Hepatocyte (in vitro differentiated cells): ENCODE results near the gene WSCD2. TPM values are rescaled to one million over a fixed set of nuclear protein-coding genes. Genes with fewer than 3 reads are reported as not detected.

Experiments used
- DNase-seq: peaks from one replicate; pipeline ENCODE4 v3.0.0-alpha.2; 2016; ENCODE audit warnings: low spot score
- H2AFZ ChIP-seq: fragments of 200-600 bp; sonication (generic); 2 replicates; pipeline ENCODE4 v1.6.0; 2016; ENCODE audit warnings: antibody characterized with exemption, mild to moderate bottlenecking
- H3K27ac ChIP-seq: fragments of 200-600 bp; sonication (generic); 2 replicates; pipeline ENCODE4 v1.5.1; 2016; ENCODE audit warnings: mild to moderate bottlenecking
- H3K27me3 ChIP-seq: fragments of 200-600 bp; sonication (generic); 2 replicates; pipeline ENCODE4 v1.6.1; 2016
- H3K36me3 ChIP-seq: fragments of 200-600 bp; sonication (generic); replicated peaks from 2 replicates; pipeline ENCODE4 v1.5.1; 2016; ENCODE audit warnings: low read depth; ENCODE audit not compliant: insufficient read depth
- H3K4me1 ChIP-seq: fragments of 200-600 bp; sonication (generic); 2 replicates; pipeline ENCODE4 v1.5.1; 2016; ENCODE audit warnings: mild to moderate bottlenecking, moderate library complexity; ENCODE audit not compliant: insufficient read depth
- H3K4me2 ChIP-seq: fragments of 200-600 bp; sonication (generic); 2 replicates; pipeline ENCODE4 v1.6.0; 2016
- H3K4me3 ChIP-seq: fragments of 200-600 bp; sonication (generic); 2 replicates; pipeline ENCODE4 v1.5.1; 2016; ENCODE audit warnings: mild to moderate bottlenecking
- H3K79me2 ChIP-seq: fragments of 200-600 bp; sonication (generic); 2 replicates; pipeline ENCODE4 v1.6.0; 2017; ENCODE audit warnings: mild to moderate bottlenecking
- H3K9me2 ChIP-seq: fragments of 200-600 bp; sonication (generic); replicated peaks from 2 replicates; pipeline ENCODE4 v1.6.0; 2017; ENCODE audit warnings: mild to moderate bottlenecking; ENCODE audit not compliant: insufficient read depth
- H3K9me3 ChIP-seq: fragments of 200-600 bp; sonication (generic); 2 replicates; pipeline ENCODE4 v1.5.1; 2016; ENCODE audit warnings: low read depth, mild to moderate bottlenecking
- H4K20me1 ChIP-seq: fragments of 200-600 bp; sonication (generic); 2 replicates; pipeline ENCODE4 v1.6.0; 2016; ENCODE audit warnings: mild to moderate bottlenecking; ENCODE audit not compliant: insufficient read depth, poor library complexity, severe bottlenecking
- CTCF ChIP-seq: fragments of 200-600 bp; sonication (generic); IDR thresholded peaks from 2 replicates; pipeline ENCODE4 v1.5.1; 2016; ENCODE audit warnings: antibody characterized with exemption, mild to moderate bottlenecking; ENCODE audit not compliant: poor library complexity
- EZH2 ChIP-seq: fragments of 200-600 bp; sonication (generic); IDR thresholded peaks from 2 replicates; pipeline ENCODE4 v1.6.1; 2016; ENCODE audit warnings: antibody characterized with exemption, mild to moderate bottlenecking, borderline replicate concordance
- EZH2phosphoT487 ChIP-seq: fragments of 200-600 bp; sonication (generic); IDR thresholded peaks from one replicate; pipeline ENCODE4 v1.6.1; 2018; ENCODE audit warnings: antibody characterized with exemption, mild to moderate bottlenecking, low read depth, moderate library complexity; ENCODE audit not compliant: unreplicated experiment, severe bottlenecking
- WGBS: methylation state at CpG from one replicate; pipeline ENCODE4 v1.1.6; 2016; ENCODE audit warnings: low lambda C conversion rate; ENCODE audit errors: missing lambda C conversion rate; 5-methylcytosine and 5-hydroxymethylcytosine counted together
- polyA plus RNA-seq: library from polyadenylated mRNA; unstranded; fragments of >200 nt; fragmentation: Nextera tagmentation; extraction: Ambion mirVana; gene quantifications from 2 replicates; pipeline ENCODE4 v1.2.1, GENCODE V29; 2016
- total RNA-seq: library from RNA; depleted of rRNA; stranded (reverse); fragments of >200 nt; gene quantifications from 2 replicates; pipeline ENCODE4 v1.2.3, GENCODE V29; 2014

WSCD2 gene
- total and polyA plus RNA-seq, 2 experiments from 2014 or later, result 4.2 to 4.3 TPM

- no peaks in the 10 kb centered on the region for H3K9me3 ChIP-seq
- no peak for DNase-seq
Observed at GRCh38 chr12:108121728-108122471, 7.2 kb upstream of the WSCD2 start.

GRCh38 chr12:108122644-108123043 is 6.4 kb upstream of the WSCD2 start:
- H3K79me2 ChIP-seq, result no peaks in the 10 kb centered on the region
- no peak overlapping the region for H3K27ac ChIP-seq
- TF ChIP-seq EZH2 (no peak), EZH2phosphoT487 (no peak), CTCF (no peak)
- peaks cover 13% of the 10 kb centered on the region for H3K27me3 ChIP-seq
- H3K4me3 ChIP-seq, result no peak overlapping the region
- WGBS, result 72% methylated on average over 2 of the region's 2 CpGs
- no peak overlapping the region for H3K4me2 ChIP-seq
- no peak overlapping the region for H2AFZ ChIP-seq
- no peaks in the 10 kb centered on the region for H3K9me3 ChIP-seq
- H3K9me2 ChIP-seq, result no peaks in the 10 kb centered on the region
- H3K36me3 ChIP-seq, result no peaks in the 10 kb centered on the region
- DNase-seq, result no peak
- peaks cover 4% of the 10 kb centered on the region for H3K4me1 ChIP-seq
- no peaks in the 10 kb centered on the region for H4K20me1 ChIP-seq

More at GRCh38 chr12:108121728-108122471, 7.2 kb upstream of the WSCD2 start:
- WGBS, result 80% methylated on average over 2 of the region's 2 CpGs
- H2AFZ ChIP-seq, result no peak overlapping the region
- peaks cover 4% of the 10 kb centered on the region for H3K4me1 ChIP-seq
- no peak for TF ChIP-seq EZH2
- no peaks in the 10 kb centered on the region for H3K9me2 ChIP-seq
- H3K27ac ChIP-seq, result no peak overlapping the region
- no peaks in the 10 kb centered on the region for H3K79me2 ChIP-seq
- H4K20me1 ChIP-seq, result no peaks in the 10 kb centered on the region
- H3K4me3 ChIP-seq, result no peak overlapping the region
- no peak overlapping the region for H3K4me2 ChIP-seq
- H3K27me3 ChIP-seq, result peaks cover 6% of the 10 kb centered on the region
- H3K36me3 ChIP-seq, result no peaks in the 10 kb centered on the region

GRCh38 chr12:108123402-108123801 is 5.7 kb upstream of the WSCD2 start:
- no peak overlapping the region for H3K4me2 ChIP-seq
- peaks cover 20% of the 10 kb centered on the region for H3K27me3 ChIP-seq
- H3K27ac ChIP-seq, result no peak overlapping the region
- 73% methylated on average over 6 of the region's 6 CpGs for WGBS
- TF ChIP-seq CTCF (no peak), EZH2 (no peak)
- H3K9me2 ChIP-seq, result no peaks in the 10 kb centered on the region
- H3K36me3 ChIP-seq, result no peaks in the 10 kb centered on the region
- no peak overlapping the region for H3K4me3 ChIP-seq
- no peaks in the 10 kb centered on the region for H3K9me3 ChIP-seq
- no peak for DNase-seq
- no peaks in the 10 kb centered on the region for H4K20me1 ChIP-seq
- H2AFZ ChIP-seq, result no peak overlapping the region
- H3K4me1 ChIP-seq, result peaks cover 4% of the 10 kb centered on the region
- H3K79me2 ChIP-seq, result no peaks in the 10 kb centered on the region

GRCh38 chr12:108125073-108125472 is 4.0 kb upstream of the WSCD2 start:
- Histone ChIP-seq H3K27me3 (peaks cover 34% of the 10 kb centered on the region), H3K4me1 (no peaks in the 10 kb centered on the region), H3K9me2 (no peaks in the 10 kb centered on the region), H3K27ac (no peak overlapping the region), H3K9me3 (no peaks in the 10 kb centered on the region), H3K79me2 (no peaks in the 10 kb centered on the region), H3K4me3 (no peak overlapping the region), H3K4me2 (no peak overlapping the region), H2AFZ (no peak overlapping the region), H4K20me1 (no peaks in the 10 kb centered on the region), H3K36me3 (no peaks in the 10 kb centered on the region)
- 60% methylated on average over 4 of the region's 4 CpGs for WGBS
- no peak for DNase-seq
- TF ChIP-seq CTCF (no peak), EZH2 (no peak), EZH2phosphoT487 (no peak)
